ENCODE results near the gene RNF207.

RNF207 gene

GRCh38 chr1:6205849-6206519 lies at the start of gene RNF207:
Gene RNF207 (plus strand): TSS chr1:6206119. CDS start chr1:6206536, 417 bp downstream.
- DNase-seq (ENCODE audit: low read depth): no peak

- DNase-seq (ENCODE audit: low read depth): no peak
These were observed 48.8 kb upstream of the RNF207 start for GRCh38 chr1:6157132-6157527.

- no peak for DNase-seq (ENCODE audit: low read depth)
These were observed 48.3 kb upstream of the RNF207 start for GRCh38 chr1:6157528-6158174.

GRCh38 chr1:6158181-6158580 lies 47.7 kb upstream of the RNF207 start:
- DNase-seq (ENCODE audit: low read depth): no peak

- DNase-seq (ENCODE audit: low read depth): no peak
These were observed 43.6 kb upstream of the RNF207 start for GRCh38 chr1:6162341-6162740.

GRCh38 chr1:6162773-6163172 lies 43.1 kb upstream of the RNF207 start:
- no peak for DNase-seq (ENCODE audit: low read depth)

- no peak for DNase-seq (ENCODE audit: low read depth)
These were observed 42.5 kb upstream of the RNF207 start for GRCh38 chr1:6163191-6163972.

GRCh38 chr1:6163973-6164617 lies 41.8 kb upstream of the RNF207 start:
- DNase-seq (ENCODE audit: low read depth): no peak

GRCh38 chr1:6165027-6165426 lies 40.9 kb upstream of the RNF207 start:
- no peak for DNase-seq (ENCODE audit: low read depth)

GRCh38 chr1:6165441-6165985 lies 40.4 kb upstream of the RNF207 start:
- no peak for DNase-seq (ENCODE audit: low read depth)

GRCh38 chr1:6166221-6166620 lies 39.7 kb upstream of the RNF207 start:
- DNase-seq (ENCODE audit: low read depth): no peak

- no peak for DNase-seq (ENCODE audit: low read depth)
These were observed 39.1 kb upstream of the RNF207 start for GRCh38 chr1:6166655-6167390.

- DNase-seq (ENCODE audit: low read depth): no peak
These were observed 38.3 kb upstream of the RNF207 start for GRCh38 chr1:6167391-6168303.

GRCh38 chr1:6168947-6169586 lies 36.9 kb upstream of the RNF207 start:
- no peak for DNase-seq (ENCODE audit: low read depth)

GRCh38 chr1:6170116-6170741 lies 35.7 kb upstream of the RNF207 start:
- DNase-seq (ENCODE audit: low read depth): no peak

GRCh38 chr1:6170742-6171201 lies 35.1 kb upstream of the RNF207 start:
- DNase-seq (ENCODE audit: low read depth): no peak

- DNase-seq (ENCODE audit: low read depth): no peak
These were observed 34.3 kb upstream of the RNF207 start for GRCh38 chr1:6171548-6172124.

GRCh38 chr1:6172549-6172948 lies 33.4 kb upstream of the RNF207 start:
- no peak for DNase-seq (ENCODE audit: low read depth)

Measured in fibroblast of gingiva (primary cell).